Measurements from ENCODE around the gene ST6GALNAC2. TPM values are rescaled to one million over a fixed set of nuclear protein-coding genes. Genes with fewer than 3 reads are reported as not detected.

ST6GALNAC2 gene
- total RNA-seq, 4 donors from 2014 or later: 0.94 to 2.5 TPM; not detected in 2

DNA sequence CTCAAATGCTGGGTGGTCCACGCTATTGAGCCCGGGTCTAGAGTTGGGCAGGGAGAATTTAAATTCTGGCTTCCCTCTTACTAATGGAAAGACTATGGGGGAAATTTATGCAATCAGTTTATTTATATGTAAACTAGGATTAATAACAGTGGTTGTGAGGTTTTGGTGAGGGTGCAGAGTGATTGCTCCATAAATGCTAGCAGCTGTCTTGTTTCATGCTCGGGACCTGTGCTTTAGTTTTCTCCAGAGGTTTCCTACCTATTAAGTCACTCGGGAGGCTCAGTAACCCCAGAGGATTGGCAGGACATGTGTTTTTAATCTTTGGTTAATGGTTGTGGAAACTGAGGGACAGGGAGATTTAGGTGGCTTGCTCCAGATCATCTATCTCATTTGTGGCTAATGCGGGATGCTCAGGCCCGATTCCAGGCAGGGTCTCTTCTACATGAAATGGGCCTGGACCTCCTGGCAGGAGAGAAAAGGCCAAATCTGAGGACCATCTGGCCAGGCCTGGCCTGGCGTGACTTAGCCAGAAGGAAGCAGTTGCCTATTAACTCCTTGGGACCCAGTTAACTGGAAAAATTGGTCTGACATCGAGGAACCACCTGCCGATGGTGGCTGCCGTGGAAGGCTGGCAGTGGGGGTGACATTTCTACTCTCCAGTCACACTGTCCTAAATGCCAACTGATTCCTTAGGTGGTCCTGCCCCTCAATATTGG lies 43.8 kb downstream of the ST6GALNAC2 start:
- peaks cover 0 to 60% (median 7%) of the 10 kb centered on the region in 4 donors for H3K4me1 ChIP-seq
- DNase-seq: no peak

DNA sequence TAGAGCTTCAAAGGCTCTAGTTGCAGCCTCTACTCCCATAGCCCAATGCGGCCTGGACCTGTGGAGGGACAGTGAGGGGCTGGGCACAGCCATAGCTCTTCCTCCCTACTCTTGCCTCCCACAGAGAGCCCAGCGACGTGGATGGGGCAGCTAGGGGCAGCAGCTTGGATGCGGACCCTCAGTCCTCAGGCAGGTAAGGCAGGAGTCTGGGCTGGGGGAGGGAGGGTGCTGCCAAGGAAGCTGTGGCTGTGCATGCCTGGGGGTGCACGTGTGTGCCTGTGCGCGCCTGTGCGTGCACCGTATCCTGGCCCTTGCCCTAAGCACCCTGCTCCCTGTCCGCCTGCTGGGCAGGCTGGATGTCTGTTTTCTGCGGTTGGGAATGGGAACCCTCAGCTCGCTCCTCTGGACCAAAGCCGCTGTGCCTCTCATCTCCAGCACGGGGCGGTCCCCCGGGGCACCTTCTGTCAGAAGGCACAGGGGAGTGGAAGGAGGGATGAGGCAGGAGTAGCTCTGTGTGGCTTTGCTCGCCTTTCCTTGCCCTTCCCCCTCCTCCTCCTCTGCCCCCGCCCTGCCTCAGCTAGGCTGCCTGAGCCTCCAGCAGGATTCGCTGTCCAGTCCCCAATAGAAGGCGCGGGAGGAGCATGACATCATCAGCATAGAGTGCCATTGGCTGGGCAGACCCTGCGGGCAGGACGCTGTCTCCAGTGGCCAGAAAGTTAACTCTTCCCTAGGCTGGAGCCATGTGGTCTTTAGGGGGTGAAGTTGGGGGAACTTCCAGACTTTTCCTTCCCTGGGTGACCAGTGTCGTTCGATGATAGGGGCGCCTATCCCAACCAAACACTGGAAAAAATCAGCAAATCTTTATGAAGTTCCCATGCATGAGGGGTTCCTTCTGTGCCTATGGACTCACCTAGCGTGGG lies 45.0 kb downstream of the ST6GALNAC2 start:
- Histone ChIP-seq H3K36me3 (no peaks in the 10 kb centered on the region), H3K9me3 (no peaks in the 10 kb centered on the region), H3K4me1 (peaks cover 0 to 47% (median 7%) of the 10 kb centered on the region in 4 donors), H3K27ac (peak overlapping the region in 3 of 4 donors; percentile 52 to 66 (median 54)), H3K27me3 (peaks cover 0 to 16% of the 10 kb centered on the region in 2 donors), H3K4me3 (peak overlapping the region in 2 of 4 donors; percentile 39 to 48)
- peak; percentile 54 to 90 (median 82) for DNase-seq
- TF ChIP-seq, protein P1, sequence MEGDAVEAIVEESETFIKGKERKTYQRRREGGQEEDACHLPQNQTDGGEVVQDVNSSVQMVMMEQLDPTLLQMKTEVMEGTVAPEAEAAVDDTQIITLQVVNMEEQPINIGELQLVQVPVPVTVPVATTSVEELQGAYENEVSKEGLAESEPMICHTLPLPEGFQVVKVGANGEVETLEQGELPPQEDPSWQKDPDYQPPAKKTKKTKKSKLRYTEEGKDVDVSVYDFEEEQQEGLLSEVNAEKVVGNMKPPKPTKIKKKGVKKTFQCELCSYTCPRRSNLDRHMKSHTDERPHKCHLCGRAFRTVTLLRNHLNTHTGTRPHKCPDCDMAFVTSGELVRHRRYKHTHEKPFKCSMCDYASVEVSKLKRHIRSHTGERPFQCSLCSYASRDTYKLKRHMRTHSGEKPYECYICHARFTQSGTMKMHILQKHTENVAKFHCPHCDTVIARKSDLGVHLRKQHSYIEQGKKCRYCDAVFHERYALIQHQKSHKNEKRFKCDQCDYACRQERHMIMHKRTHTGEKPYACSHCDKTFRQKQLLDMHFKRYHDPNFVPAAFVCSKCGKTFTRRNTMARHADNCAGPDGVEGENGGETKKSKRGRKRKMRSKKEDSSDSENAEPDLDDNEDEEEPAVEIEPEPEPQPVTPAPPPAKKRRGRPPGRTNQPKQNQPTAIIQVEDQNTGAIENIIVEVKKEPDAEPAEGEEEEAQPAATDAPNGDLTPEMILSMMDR (IDR thresholded peaks at IDR 0.05): peak in 3 of 6 experiments; percentile 23 to 26 (median 23)
- TF ChIP-seq POLR2A (IDR thresholded peaks at IDR 0.05): no peak

More for the DNA sequence above, 43.8 kb downstream of the ST6GALNAC2 start:
- Histone ChIP-seq H3K36me3 (no peaks in the 10 kb centered on the region), H3K4me3 (no peak overlapping the region), H3K9me3 (no peaks in the 10 kb centered on the region), H3K27ac (no peak overlapping the region), H3K27me3 (peaks cover 0 to 16% of the 10 kb centered on the region in 2 donors)
- TF ChIP-seq, protein P1 (IDR thresholded peaks at IDR 0.05): no peak
- TF ChIP-seq POLR2A (IDR thresholded peaks at IDR 0.05): no peak

DNA sequence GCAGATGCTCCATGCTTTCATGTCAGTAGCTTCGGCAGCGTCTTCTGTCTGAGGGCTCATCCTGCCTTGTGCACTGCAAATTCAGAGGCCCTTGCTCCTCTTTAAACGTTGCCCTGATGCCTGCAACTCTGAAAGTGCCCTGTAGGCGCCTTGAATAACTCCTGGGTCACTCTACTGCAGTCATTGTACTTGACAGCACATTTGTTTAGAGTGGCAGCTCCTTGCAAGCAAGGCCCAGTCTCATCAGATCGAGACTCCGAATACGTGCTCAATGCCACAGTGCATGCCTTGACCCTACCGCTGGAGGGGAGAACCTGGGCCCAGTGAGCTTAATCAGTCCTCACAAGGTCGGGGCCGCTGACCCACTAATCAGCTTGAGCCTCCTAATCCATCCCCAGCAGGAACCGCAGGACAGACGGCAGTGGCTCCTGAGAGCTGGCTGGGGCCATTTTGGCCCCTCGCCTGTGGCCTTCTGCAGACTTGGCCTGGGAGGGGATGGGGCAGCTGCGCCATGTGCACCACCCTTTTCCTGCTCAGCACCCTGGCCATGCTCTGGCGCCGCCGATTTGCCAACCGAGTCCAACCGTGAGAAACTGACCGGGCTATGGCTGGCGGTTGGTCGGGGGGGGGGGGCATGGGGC lies 45.9 kb downstream of the ST6GALNAC2 start, which contains the start of gene PRCD:
Gene PRCD, plus strand, starts transcription at position 414 of the 641 bp plus-strand sequence. Its CDS starts 98 bp downstream, at position 512.
- peak within 1 kb of the TSS in 3 of 4 donors; percentile 62 to 84 (median 81) for H3K27ac ChIP-seq
- no peaks in the 10 kb centered on the region for H3K9me3 ChIP-seq
- no peak for TF ChIP-seq POLR2A (IDR thresholded peaks at IDR 0.05)
- TF ChIP-seq, protein P1 (IDR thresholded peaks at IDR 0.05): no peak
- H3K36me3 ChIP-seq: no peaks in the 10 kb centered on the region
- H3K4me3 ChIP-seq: peak within 1 kb of the TSS in 2 of 4 donors; percentile 39 to 48
- DNase-seq: no peak
- peaks cover 0 to 16% of the 10 kb centered on the region in 2 donors for H3K27me3 ChIP-seq
- H3K4me1 ChIP-seq: peaks cover 0 to 41% (median 6%) of the 10 kb centered on the region in 4 donors

DNA sequence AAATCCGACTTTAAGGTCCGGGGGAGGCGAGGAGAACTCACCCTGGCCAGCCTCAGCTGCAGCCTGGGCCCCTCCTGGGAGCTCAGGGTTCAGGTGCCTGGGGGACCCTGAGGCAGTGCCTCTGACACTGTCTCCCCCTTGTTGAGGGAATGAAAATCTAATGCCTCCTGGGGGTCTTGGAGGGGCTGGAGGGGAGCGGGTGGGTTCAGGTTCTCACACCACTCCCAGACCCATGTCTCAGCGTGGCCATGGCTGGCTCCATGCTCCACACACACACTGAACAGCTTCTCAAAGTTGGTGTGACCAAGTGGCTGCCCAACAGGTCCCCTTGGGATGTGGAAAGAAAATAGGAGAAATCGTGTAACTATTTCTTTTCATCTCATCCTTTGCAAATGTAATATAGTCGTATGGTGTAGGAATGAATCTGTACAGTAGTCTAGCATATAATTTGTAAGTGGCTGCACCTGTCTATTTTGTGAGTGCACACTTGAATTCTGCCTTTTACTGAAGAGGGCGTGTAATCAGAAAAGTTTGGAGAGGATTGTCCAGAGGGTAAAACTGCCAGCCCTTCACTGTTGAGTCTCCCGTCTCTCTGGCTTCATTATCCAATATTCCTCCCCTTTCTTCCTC lies 46.6 kb downstream of the ST6GALNAC2 start:
- no peaks in the 10 kb centered on the region for H3K36me3 ChIP-seq
- H3K4me1 ChIP-seq: peaks cover 0 to 34% (median 5%) of the 10 kb centered on the region in 4 donors
- DNase-seq: no peak
- no peaks in the 10 kb centered on the region for H3K9me3 ChIP-seq
- peaks cover 0 to 16% of the 10 kb centered on the region in 2 donors for H3K27me3 ChIP-seq
- TF ChIP-seq POLR2A (IDR thresholded peaks at IDR 0.05): no peak
- TF ChIP-seq, protein P1 (IDR thresholded peaks at IDR 0.05): no peak
- no peak overlapping the region for H3K4me3 ChIP-seq
- peak overlapping the region in 3 of 4 donors; percentile 62 to 84 (median 81) for H3K27ac ChIP-seq
